Fibroblast of lung (primary cell): Measurements from ENCODE around the gene RASSF5. TPM values are rescaled to one million over a fixed set of nuclear protein-coding genes. Genes with fewer than 3 reads are reported as not detected.

Experiments used
- DNase-seq, 2 donors: peaks; one replicate each; pipeline versions ENCODE4 v3.0.0 to v3.0.0-alpha.2; 2010; ENCODE audit warnings: low read depth in 2 of 2
- H2AFZ ChIP-seq: 2 replicates; pipeline ENCODE4 v1.5.1; 2012; ENCODE audit warnings: low read length, control low read depth, inconsistent platforms
- H3K27ac ChIP-seq: 2 replicates; pipeline ENCODE4 v1.5.1; 2011; ENCODE audit warnings: low read length, control low read depth; ENCODE audit not compliant: insufficient read depth
- H3K27me3 ChIP-seq: 2 replicates; pipeline ENCODE4 v1.5.1; 2011; ENCODE audit warnings: mild to moderate bottlenecking, low read length; ENCODE audit not compliant: control insufficient read depth, insufficient read depth
- H3K36me3 ChIP-seq: 2 replicates; pipeline ENCODE4 v1.5.1; 2011; ENCODE audit warnings: low read length; ENCODE audit not compliant: control insufficient read depth, insufficient read depth
- H3K4me1 ChIP-seq: 2 replicates; pipeline ENCODE4 v1.5.1; 2011; ENCODE audit warnings: low read length; ENCODE audit not compliant: control insufficient read depth, insufficient read depth; ENCODE audit errors: extremely low read depth
- H3K4me2 ChIP-seq: 2 replicates; pipeline ENCODE4 v1.5.1; 2011; ENCODE audit warnings: low read length, control low read depth; ENCODE audit not compliant: insufficient read depth; ENCODE audit errors: extremely low read depth
- H3K4me3 ChIP-seq, 4 experiments: fragments of 200-600 bp in 1 of 4; sonication (generic) in 1 of 4; replicated peaks in 1 of 4; 2 replicates each; pipeline ENCODE4 v1.5.1; 2011 to 2016; ENCODE audit warnings: low read length in 4 of 4, low read depth in 3 of 4, mild to moderate bottlenecking in 3 of 4, control low read depth in 2 of 4, inconsistent platforms in 1 of 4, mixed read lengths in 1 of 4; ENCODE audit not compliant: insufficient read depth in 1 of 4; ENCODE audit errors: control extremely low read depth in 1 of 4
- H3K79me2 ChIP-seq: 2 replicates; pipeline ENCODE4 v1.5.1; 2012; ENCODE audit warnings: mild to moderate bottlenecking, low read length, inconsistent platforms; ENCODE audit not compliant: control insufficient read depth, insufficient read depth
- H3K9ac ChIP-seq: 2 replicates; pipeline ENCODE4 v1.5.1; 2011; ENCODE audit warnings: mild to moderate bottlenecking, low read length, control low read depth; ENCODE audit not compliant: insufficient read depth
- H3K9me3 ChIP-seq: 2 replicates; pipeline ENCODE4 v1.5.1; 2012; ENCODE audit warnings: low read depth, low read length; ENCODE audit not compliant: control insufficient read depth, insufficient read depth
- H4K20me1 ChIP-seq: 2 replicates; pipeline ENCODE4 v1.5.1; 2011; ENCODE audit warnings: low read length; ENCODE audit not compliant: control insufficient read depth, insufficient read depth; ENCODE audit errors: extremely low read depth
- CTCF ChIP-seq, 2 donors: IDR thresholded peaks in 1 of 2; conservative IDR thresholded peaks in 1 of 2; 1 replicate in 1 of 2; 2 replicates in 1 of 2; pipeline ENCODE4 v1.5.1; 2011 to 2012; ENCODE audit warnings: low read length in 2 of 2, control low read depth in 1 of 2, inconsistent platforms in 1 of 2, low read depth in 1 of 2, mild to moderate bottlenecking in 1 of 2
- EZH2 ChIP-seq: IDR thresholded peaks from 2 replicates; pipeline ENCODE4 v1.5.1; 2012; ENCODE audit warnings: low read length, control low read depth, mild to moderate bottlenecking; ENCODE audit errors: missing control alignments
- polyA plus RNA-seq, 2 donors: library from polyadenylated mRNA; depleted of rRNA in 1 of 2; stranded (reverse) in 1 of 2; unstranded in 1 of 2; fragments of >200 nt; gene quantifications; 2 replicates each; pipeline ENCODE4 v1.2.1, GENCODE V29; 2011 to 2012; ENCODE audit warnings: missing spikeins in 1 of 2
- total RNA-seq: library from RNA; depleted of rRNA; stranded (reverse); fragments of >200 nt; gene quantifications from 2 replicates; pipeline ENCODE4 v1.2.1, GENCODE V29; 2014

Gene RASSF5
- total and polyA plus RNA-seq, 2 donors (not counting 1 experiment from before 2014, with no cell fraction given): 1.3 to 3.0 TPM

- Histone ChIP-seq H3K4me2 (peak within 1 kb of the TSS; percentile 77), H3K36me3 (peaks cover 8% of the 10 kb centered on the region), H3K79me2 (no peaks in the 10 kb centered on the region), H3K9ac (peak within 1 kb of the TSS; percentile 76), H2AFZ (peak within 1 kb of the TSS; percentile 49), H4K20me1 (no peaks in the 10 kb centered on the region), H3K27me3 (no peaks in the 10 kb centered on the region), H3K9me3 (no peaks in the 10 kb centered on the region), H3K4me3 (peak within 1 kb of the TSS; percentile 77 to 93 (median 84)), H3K4me1 (peaks cover 23% of the 10 kb centered on the region), H3K27ac (peak within 1 kb of the TSS; percentile 21)
- TF ChIP-seq CTCF (conservative IDR thresholded peaks at IDR 0.05 in 1 of 2, IDR thresholded peaks at IDR 0.05 in 1 of 2; ENCODE audit: low read depth in 1 of 2, low read length in 2 of 2): peak; percentile 29 to 49
- TF ChIP-seq EZH2: no peak
- peak; percentile 72 to 79 for DNase-seq
Measured at GRCh38 chr1:206469933-206470691, 37.2 kb upstream of the RASSF5 start, which contains the start of gene IKBKE. Gene IKBKE (plus strand): TSS chr1:206470476. CDS start chr1:206473228, 2,752 bp downstream.

- peak; percentile 61 to 89 for DNase-seq
- H3K27me3 ChIP-seq: no peaks in the 10 kb centered on the region
- peaks cover 22% of the 10 kb centered on the region for H3K4me1 ChIP-seq
- no peaks in the 10 kb centered on the region for H3K79me2 ChIP-seq
- H3K9ac ChIP-seq: peak overlapping the region; percentile 76
- H3K4me3 ChIP-seq: peak overlapping the region; percentile 77 to 93 (median 84)
- H3K9me3 ChIP-seq: no peaks in the 10 kb centered on the region
- TF ChIP-seq EZH2 (no peak), CTCF (conservative IDR thresholded peaks at IDR 0.05 in 1 of 2, IDR thresholded peaks at IDR 0.05 in 1 of 2; ENCODE audit: low read depth in 1 of 2, low read length in 2 of 2) (no peak)
- H4K20me1 ChIP-seq: no peaks in the 10 kb centered on the region
- peak overlapping the region; percentile 49 for H2AFZ ChIP-seq
- peak overlapping the region; percentile 77 for H3K4me2 ChIP-seq
- H3K36me3 ChIP-seq: peaks cover 8% of the 10 kb centered on the region
- H3K27ac ChIP-seq: peak overlapping the region; percentile 21
Measured at GRCh38 chr1:206470692-206471414, 36.5 kb upstream of the RASSF5 start.

GRCh38 chr1:206471415-206471801 lies 35.9 kb upstream of the RASSF5 start:
- Histone ChIP-seq H3K79me2 (no peaks in the 10 kb centered on the region), H3K27ac (no peak overlapping the region), H2AFZ (no peak overlapping the region), H3K36me3 (peaks cover 11% of the 10 kb centered on the region), H3K4me2 (peak overlapping the region; percentile 2), H3K9me3 (no peaks in the 10 kb centered on the region), H3K4me3 (peak overlapping the region in 2 of 4 experiments; percentile 77 to 84), H3K9ac (no peak overlapping the region), H4K20me1 (no peaks in the 10 kb centered on the region), H3K4me1 (peaks cover 22% of the 10 kb centered on the region), H3K27me3 (no peaks in the 10 kb centered on the region)
- no peak for TF ChIP-seq CTCF (conservative IDR thresholded peaks at IDR 0.05 in 1 of 2, IDR thresholded peaks at IDR 0.05 in 1 of 2; ENCODE audit: low read depth in 1 of 2, low read length in 2 of 2)
- TF ChIP-seq EZH2: no peak
- no peak for DNase-seq
